ENCODE data around the gene CALHM3. TPM values are rescaled to one million over a fixed set of nuclear protein-coding genes. Genes with fewer than 3 reads are reported as not detected.

The CALHM3 gene
- total and polyA plus RNA-seq, 2 experiments from 2014 or later = 0.14 to 0.19 TPM

GRCh38 chr10:103444478-103444877 is 34.6 kb downstream of the CALHM3 start:
- Mint-ChIP-seq H3K27me3 (ENCODE audit: insufficient read depth, low read depth, poor library complexity) (peaks cover 8% of the 10 kb centered on the region), H3K27ac (no peak overlapping the region), H3K4me3 (no peak overlapping the region), H3K36me3 (ENCODE audit: low read depth) (peaks cover 87% of the 10 kb centered on the region), H3K9me3 (no peaks in the 10 kb centered on the region), H3K4me1 (no peaks in the 10 kb centered on the region)
- Histone ChIP-seq H3K4me3 (no peak overlapping the region), H4K20me1 (replicated peaks; ENCODE audit: insufficient read depth) (peaks cover 6% of the 10 kb centered on the region; the same call in 1 of the 2 replicates), H3K36me3 (ENCODE audit: insufficient read depth) (peaks cover 51% of the 10 kb centered on the region), H2AFZ (no peak overlapping the region), H3F3A (replicated peaks; ENCODE audit: low read depth) (no peaks in the 10 kb centered on the region), H3K27ac (ENCODE audit: low read depth) (no peak overlapping the region), H3K79me2 (replicated peaks; ENCODE audit: insufficient read depth) (no peaks in the 10 kb centered on the region), H3K27me3 (ENCODE audit: insufficient read depth) (no peaks in the 10 kb centered on the region), H3K4me2 (no peak overlapping the region), H3K9me2 (ENCODE audit: insufficient read depth) (no peaks in the 10 kb centered on the region), H3K4me1 (ENCODE audit: insufficient read depth) (no peaks in the 10 kb centered on the region)
- no peak for DNase-seq (ENCODE audit: low spot score)
- no peak for ATAC-seq
- TF ChIP-seq REST (IDR thresholded peaks at IDR 0.05; ENCODE audit: unreplicated experiment) (no peak), NANOG (IDR thresholded peaks at IDR 0.05; ENCODE audit: borderline replicate concordance) (no peak), ZNF114 (CRISPR knock-in tag; IDR thresholded peaks at IDR 0.05) (no peak), CTCF (conservative IDR thresholded peaks at IDR 0.05; ENCODE audit: low read depth in 2 of 2) (no peak), ETS1 (IDR thresholded peaks at IDR 0.05) (no peak), POLR2AphosphoS5 (IDR thresholded peaks at IDR 0.05; ENCODE audit: low read depth) (no peak), STAT1 (IDR thresholded peaks at IDR 0.05; ENCODE audit: unreplicated experiment) (no peak), EZH2phosphoT487 (IDR thresholded peaks at IDR 0.05; ENCODE audit: unreplicated experiment) (no peak), ZNF462 (CRISPR knock-in tag; IDR thresholded peaks at IDR 0.05) (no peak), ZNF331 (CRISPR knock-in tag; IDR thresholded peaks at IDR 0.05; ENCODE audit: low read depth) (no peak), JUNB (IDR thresholded peaks at IDR 0.05; ENCODE audit: unreplicated experiment) (no peak), EZH2 (IDR thresholded peaks at IDR 0.05; ENCODE audit: low read depth, unreplicated experiment) (no peak)

Data from GM23338 (cell line).